Parathyroid adenoma (tissue), 2 donors: ENCODE measurements around the gene NARS2.

Source experiments
- H2AFZ ChIP-seq: fragments of 300-600 bp; sonication (generic); one replicate; pipeline ENCODE4 v1.7.0; 2017; ENCODE audit warnings: antibody characterized with exemption, mild to moderate bottlenecking
- H3K27ac ChIP-seq: fragments of 300-600 bp; sonication (generic); one replicate; pipeline ENCODE4 v1.7.0; 2017
- H3K27me3 ChIP-seq: fragments of 300-600 bp; sonication (generic); one replicate; pipeline ENCODE4 v1.7.0; 2017; ENCODE audit warnings: low read length; ENCODE audit not compliant: control insufficient read depth, insufficient read depth
- H3K36me3 ChIP-seq: fragments of 300-600 bp; sonication (generic); one replicate; pipeline ENCODE4 v1.7.0; 2017; ENCODE audit warnings: low read length; ENCODE audit not compliant: control insufficient read depth, insufficient read depth
- H3K4me1 ChIP-seq: fragments of 300-600 bp; sonication (generic); one replicate; pipeline ENCODE4 v1.7.0; 2017; ENCODE audit warnings: control low read depth
- H3K4me2 ChIP-seq: fragments of 300-600 bp; sonication (generic); one replicate; pipeline ENCODE4 v1.7.0; 2017; ENCODE audit warnings: low read length
- H3K4me3 ChIP-seq: fragments of 300-600 bp; sonication (generic); one replicate; pipeline ENCODE4 v1.7.0; 2017; ENCODE audit warnings: low read depth, low read length
- H3K79me2 ChIP-seq: fragments of 300-600 bp; sonication (generic); one replicate; pipeline ENCODE4 v1.7.0; 2017; ENCODE audit warnings: control low read depth
- H3K9ac ChIP-seq: fragments of 300-600 bp; sonication (generic); one replicate; pipeline ENCODE4 v1.7.0; 2017; ENCODE audit warnings: mild to moderate bottlenecking
- H3K9me3 ChIP-seq: fragments of 300-600 bp; sonication (generic); one replicate; pipeline ENCODE4 v1.7.0; 2017; ENCODE audit warnings: low read length; ENCODE audit not compliant: control insufficient read depth
- TF ChIP-seq, protein P1 (sequence below): fragments of 300-600 bp; sonication (generic); IDR thresholded peaks from one replicate; pipeline ENCODE4 v1.7.0; 2017; ENCODE audit warnings: antibody characterized with exemption, mild to moderate bottlenecking
- donor health status: primary hyperparathyroidism.

The NARS2 gene

GRCh38 chr11:78535920-78536319, 38.7 kb downstream of the NARS2 start:
- H3K79me2 ChIP-seq, result no peaks in the 10 kb centered on the region
- H3K27ac ChIP-seq, result no peak overlapping the region
- H3K4me2 ChIP-seq, result no peak overlapping the region
- TF ChIP-seq, protein P1, sequence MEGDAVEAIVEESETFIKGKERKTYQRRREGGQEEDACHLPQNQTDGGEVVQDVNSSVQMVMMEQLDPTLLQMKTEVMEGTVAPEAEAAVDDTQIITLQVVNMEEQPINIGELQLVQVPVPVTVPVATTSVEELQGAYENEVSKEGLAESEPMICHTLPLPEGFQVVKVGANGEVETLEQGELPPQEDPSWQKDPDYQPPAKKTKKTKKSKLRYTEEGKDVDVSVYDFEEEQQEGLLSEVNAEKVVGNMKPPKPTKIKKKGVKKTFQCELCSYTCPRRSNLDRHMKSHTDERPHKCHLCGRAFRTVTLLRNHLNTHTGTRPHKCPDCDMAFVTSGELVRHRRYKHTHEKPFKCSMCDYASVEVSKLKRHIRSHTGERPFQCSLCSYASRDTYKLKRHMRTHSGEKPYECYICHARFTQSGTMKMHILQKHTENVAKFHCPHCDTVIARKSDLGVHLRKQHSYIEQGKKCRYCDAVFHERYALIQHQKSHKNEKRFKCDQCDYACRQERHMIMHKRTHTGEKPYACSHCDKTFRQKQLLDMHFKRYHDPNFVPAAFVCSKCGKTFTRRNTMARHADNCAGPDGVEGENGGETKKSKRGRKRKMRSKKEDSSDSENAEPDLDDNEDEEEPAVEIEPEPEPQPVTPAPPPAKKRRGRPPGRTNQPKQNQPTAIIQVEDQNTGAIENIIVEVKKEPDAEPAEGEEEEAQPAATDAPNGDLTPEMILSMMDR, result no peak
- H3K27me3 ChIP-seq, result no peaks in the 10 kb centered on the region
- no peak overlapping the region for H3K4me3 ChIP-seq
- no peaks in the 10 kb centered on the region for H3K36me3 ChIP-seq
- H3K9me3 ChIP-seq, result no peaks in the 10 kb centered on the region
- no peaks in the 10 kb centered on the region for H3K4me1 ChIP-seq
- H3K9ac ChIP-seq, result no peak overlapping the region
- no peak overlapping the region for H2AFZ ChIP-seq

- Histone ChIP-seq H3K27ac (no peak overlapping the region), H3K27me3 (no peaks in the 10 kb centered on the region), H3K9ac (no peak overlapping the region), H3K9me3 (no peaks in the 10 kb centered on the region), H3K4me1 (no peaks in the 10 kb centered on the region), H3K36me3 (no peaks in the 10 kb centered on the region), H3K4me3 (no peak overlapping the region), H3K79me2 (no peaks in the 10 kb centered on the region), H2AFZ (no peak overlapping the region), H3K4me2 (no peak overlapping the region)
- TF ChIP-seq, protein P1, result no peak
Observed at GRCh38 chr11:78535027-78535426, 39.6 kb downstream of the NARS2 start.

DNA sequence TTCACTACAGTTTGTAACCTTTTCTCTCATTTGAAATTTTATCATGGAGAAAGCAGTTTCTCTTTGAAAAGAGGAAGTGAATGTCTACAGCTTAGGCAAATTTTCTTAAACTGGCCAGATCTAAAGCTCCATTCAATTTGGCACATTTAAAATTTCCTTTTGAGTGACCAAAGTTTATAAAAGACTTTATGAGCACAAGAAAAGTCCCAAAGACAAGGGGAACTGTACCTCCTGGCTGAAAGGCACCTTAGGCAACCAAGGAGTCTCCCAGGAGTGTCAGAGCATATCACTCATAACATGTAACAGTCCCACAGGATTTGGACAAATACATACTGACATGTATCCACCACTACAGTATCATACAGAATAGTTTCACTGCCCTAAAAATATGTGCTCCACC, 41.3 kb downstream of the NARS2 start:
- Histone ChIP-seq H3K9me3 (no peaks in the 10 kb centered on the region), H3K4me3 (no peak overlapping the region), H3K9ac (no peak overlapping the region), H3K27me3 (no peaks in the 10 kb centered on the region), H3K4me2 (no peak overlapping the region), H3K79me2 (no peaks in the 10 kb centered on the region), H3K36me3 (no peaks in the 10 kb centered on the region), H3K4me1 (no peaks in the 10 kb centered on the region), H2AFZ (no peak overlapping the region), H3K27ac (no peak overlapping the region)
- TF ChIP-seq, protein P1, result no peak

DNA sequence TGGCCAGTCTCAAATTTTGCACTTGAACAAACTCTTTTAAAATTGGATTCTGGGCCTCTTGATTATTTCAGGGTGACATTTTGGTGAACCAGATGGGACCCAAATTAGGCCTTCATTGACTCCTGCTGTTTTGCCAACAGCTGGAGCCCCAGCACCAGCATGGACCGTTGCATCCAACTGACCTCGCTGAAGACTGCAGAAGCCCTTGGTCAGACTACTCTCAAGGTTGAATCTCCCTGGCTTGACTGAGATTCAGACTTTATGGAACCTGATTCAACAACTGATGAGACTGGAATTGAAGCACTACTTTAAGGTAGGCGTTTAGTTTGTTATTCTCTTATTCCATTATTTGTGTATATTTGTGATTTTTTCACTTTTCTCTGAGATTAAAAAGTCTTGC, 41.7 kb downstream of the NARS2 start:
- Histone ChIP-seq H3K9ac (no peak overlapping the region), H3K4me3 (no peak overlapping the region), H3K4me2 (no peak overlapping the region), H3K9me3 (no peaks in the 10 kb centered on the region), H3K27me3 (no peaks in the 10 kb centered on the region), H3K4me1 (no peaks in the 10 kb centered on the region), H3K27ac (no peak overlapping the region), H3K36me3 (no peaks in the 10 kb centered on the region), H2AFZ (no peak overlapping the region), H3K79me2 (no peaks in the 10 kb centered on the region)
- TF ChIP-seq, protein P1, result no peak

DNA sequence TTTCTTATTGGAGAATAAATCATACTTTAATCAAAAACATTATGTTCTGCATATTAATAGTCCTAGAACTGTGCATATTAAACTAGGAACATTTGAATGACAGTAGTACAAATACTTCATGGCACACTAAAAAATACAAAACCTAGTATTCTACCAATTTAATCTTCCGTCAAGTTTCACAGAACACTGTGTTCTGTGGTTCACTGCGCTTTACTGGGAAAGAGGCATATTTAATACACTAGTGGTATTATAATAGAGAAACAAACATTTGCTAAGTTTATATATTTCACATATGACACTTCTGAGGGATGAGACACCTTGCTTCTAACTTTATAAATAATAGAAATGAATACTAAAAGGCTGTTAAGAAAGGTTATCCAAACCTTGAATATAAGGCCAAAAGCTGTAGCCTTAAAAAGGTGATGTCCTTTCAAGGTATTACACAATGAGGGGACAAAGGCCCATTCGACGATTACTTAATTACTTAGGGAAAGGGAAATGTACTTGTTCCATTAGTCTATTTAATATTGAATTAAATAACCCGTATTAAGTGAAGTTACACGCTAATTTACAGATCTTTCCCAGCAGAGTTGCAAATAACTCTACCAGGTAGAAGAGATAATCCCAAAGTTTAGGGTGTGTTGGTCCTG, 48.0 kb downstream of the NARS2 start:
- Histone ChIP-seq H3K27me3 (no peaks in the 10 kb centered on the region), H3K4me2 (no peak overlapping the region), H3K36me3 (no peaks in the 10 kb centered on the region), H3K9me3 (no peaks in the 10 kb centered on the region), H3K27ac (no peak overlapping the region), H3K4me3 (no peak overlapping the region), H3K79me2 (no peaks in the 10 kb centered on the region), H2AFZ (no peak overlapping the region), H3K4me1 (no peaks in the 10 kb centered on the region), H3K9ac (no peak overlapping the region)
- TF ChIP-seq, protein P1, result no peak
